H1 (cell line): ENCODE results near the gene CFDP1.

ENCODE experiments used
- HDAC2 ChIP-seq, 2 experiments: fragments of 300-600 bp in 1 of 2; sonication (generic) in 1 of 2; IDR thresholded peaks; 2 replicates each; pipeline ENCODE4 v1.6.1; 2011 to 2012; ENCODE audit warnings: low read depth in 2 of 2, low read length in 2 of 2, mild to moderate bottlenecking in 2 of 2, moderate library complexity in 2 of 2, borderline replicate concordance in 1 of 2, inconsistent platforms in 1 of 2
- MAFK ChIP-seq: IDR thresholded peaks from 2 replicates; pipeline ENCODE4 v1.6.1; 2012; ENCODE audit warnings: low read depth, mild to moderate bottlenecking, improper control_type of control experiment, low read length
- POLR2A ChIP-seq, 2 experiments: IDR thresholded peaks; 1 replicate in 1 of 2; 2 replicates in 1 of 2; pipeline ENCODE4 v1.6.1; 2011; ENCODE audit warnings: low read depth in 2 of 2, low read length in 2 of 2, mild to moderate bottlenecking in 2 of 2; ENCODE audit errors: control extremely low read depth in 1 of 2
- RNF2 ChIP-seq: fragments of 200-900, 300-1000 bp; sonication (generic); IDR thresholded peaks from 2 replicates; pipeline ENCODE4 v1.7.1; 2016; ENCODE audit warnings: borderline replicate concordance, low read depth, mild to moderate bottlenecking, antibody characterized with exemption, low read length; ENCODE audit not compliant: poor library complexity, severe bottlenecking; ENCODE audit errors: missing control alignments
- SUZ12 ChIP-seq: fragments of 200-600 bp; sonication (generic); IDR thresholded peaks from 2 replicates; pipeline ENCODE4 v1.6.1; 2012; ENCODE audit warnings: mild to moderate bottlenecking, inconsistent platforms, low read length, moderate library complexity, mixed read lengths
- TF ChIP-seq, protein P1 (sequence below), 3 experiments: IDR thresholded peaks; 1 replicate in 2 of 3; 2 replicates in 1 of 3; pipeline versions ENCODE4 v1.5.1 to v1.6.1; 2011; ENCODE audit warnings: low read length in 3 of 3, mild to moderate bottlenecking in 3 of 3, inconsistent platforms in 2 of 3, low read depth in 1 of 3, moderate library complexity in 1 of 3; ENCODE audit not compliant: insufficient read depth in 1 of 3; ENCODE audit errors: control extremely low read depth in 1 of 3
- TF ChIP-seq, protein P2 (sequence below): IDR thresholded peaks from 2 replicates; pipeline ENCODE4 v1.6.1; 2011; ENCODE audit warnings: low read depth, mild to moderate bottlenecking, low read length; ENCODE audit not compliant: insufficient read depth

DNA sequence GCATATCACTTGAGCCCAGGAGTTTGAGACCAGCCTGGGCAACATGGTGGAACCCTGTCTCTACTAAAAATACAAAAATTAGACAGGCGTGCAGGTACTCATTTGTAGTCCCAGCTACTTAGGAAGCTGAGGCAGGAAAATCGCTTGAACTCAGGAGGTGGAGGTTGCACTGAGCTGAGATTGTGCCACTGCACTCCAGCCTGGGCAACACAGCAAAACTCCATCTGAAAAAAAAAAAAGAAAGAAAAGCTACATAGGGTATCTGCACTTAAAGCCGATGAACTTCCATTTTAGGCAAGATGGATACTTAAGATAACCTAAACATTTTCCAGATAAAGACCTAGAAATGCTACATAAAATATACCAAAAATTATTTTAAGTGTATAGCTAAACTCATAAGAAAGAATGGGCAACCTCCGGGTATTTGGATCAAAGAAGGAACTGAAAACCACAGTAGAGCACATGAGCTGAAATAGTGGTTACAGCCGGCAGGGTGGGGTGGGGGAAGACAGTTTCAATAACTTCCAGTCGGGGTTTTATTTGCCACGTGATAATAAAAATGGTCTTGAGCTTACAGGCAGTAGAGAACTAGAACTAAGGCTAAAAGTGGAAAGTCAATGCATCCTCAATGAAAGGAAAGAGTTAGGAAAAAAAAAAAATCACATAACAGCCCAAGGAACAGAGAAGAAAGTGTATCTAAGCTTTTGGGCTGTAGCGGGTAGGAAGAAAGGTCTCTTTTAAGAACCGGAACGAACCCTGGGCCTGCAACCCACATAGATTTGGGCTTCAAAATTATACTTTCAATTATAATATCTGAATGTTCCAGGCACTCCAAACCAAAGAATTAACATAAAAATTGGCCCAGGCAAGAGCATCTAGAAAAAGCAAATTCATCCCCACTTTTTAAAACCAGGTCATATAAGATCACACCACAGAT, 53.1 kb downstream of the CFDP1 start:
- TF ChIP-seq SUZ12 (no peak), POLR2A (IDR thresholded peaks at IDR 0.05; ENCODE audit: control extremely low read depth in 1 of 2, low read depth in 2 of 2, low read length in 2 of 2) (no peak), MAFK (no peak), HDAC2 (IDR thresholded peaks at IDR 0.05; ENCODE audit: borderline replicate concordance in 1 of 2, low read depth in 2 of 2, low read length in 2 of 2) (no peak), RNF2 (no peak)
- TF ChIP-seq, protein P1, sequence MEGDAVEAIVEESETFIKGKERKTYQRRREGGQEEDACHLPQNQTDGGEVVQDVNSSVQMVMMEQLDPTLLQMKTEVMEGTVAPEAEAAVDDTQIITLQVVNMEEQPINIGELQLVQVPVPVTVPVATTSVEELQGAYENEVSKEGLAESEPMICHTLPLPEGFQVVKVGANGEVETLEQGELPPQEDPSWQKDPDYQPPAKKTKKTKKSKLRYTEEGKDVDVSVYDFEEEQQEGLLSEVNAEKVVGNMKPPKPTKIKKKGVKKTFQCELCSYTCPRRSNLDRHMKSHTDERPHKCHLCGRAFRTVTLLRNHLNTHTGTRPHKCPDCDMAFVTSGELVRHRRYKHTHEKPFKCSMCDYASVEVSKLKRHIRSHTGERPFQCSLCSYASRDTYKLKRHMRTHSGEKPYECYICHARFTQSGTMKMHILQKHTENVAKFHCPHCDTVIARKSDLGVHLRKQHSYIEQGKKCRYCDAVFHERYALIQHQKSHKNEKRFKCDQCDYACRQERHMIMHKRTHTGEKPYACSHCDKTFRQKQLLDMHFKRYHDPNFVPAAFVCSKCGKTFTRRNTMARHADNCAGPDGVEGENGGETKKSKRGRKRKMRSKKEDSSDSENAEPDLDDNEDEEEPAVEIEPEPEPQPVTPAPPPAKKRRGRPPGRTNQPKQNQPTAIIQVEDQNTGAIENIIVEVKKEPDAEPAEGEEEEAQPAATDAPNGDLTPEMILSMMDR (IDR thresholded peaks at IDR 0.05; ENCODE audit: control extremely low read depth in 1 of 3, insufficient read depth in 1 of 3, low read depth in 1 of 3, low read length in 3 of 3), result no peak
- TF ChIP-seq, protein P2, sequence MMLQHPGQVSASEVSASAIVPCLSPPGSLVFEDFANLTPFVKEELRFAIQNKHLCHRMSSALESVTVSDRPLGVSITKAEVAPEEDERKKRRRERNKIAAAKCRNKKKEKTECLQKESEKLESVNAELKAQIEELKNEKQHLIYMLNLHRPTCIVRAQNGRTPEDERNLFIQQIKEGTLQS, result no peak
